Nephron progenitor cell (in vitro differentiated cells): ENCODE measurements around the gene CAPZB.

Experiments used
- DNase-seq: peaks from one replicate; pipeline ENCODE4 v3.0.0; 2021
- H3K27ac Mint-ChIP-seq: 2 replicates; pipeline ENCODE4 v1.8.0; 2021; ENCODE audit warnings: mild to moderate bottlenecking, moderate library complexity, mixed read lengths
- H3K27me3 Mint-ChIP-seq: 2 replicates; pipeline ENCODE4 v1.8.0; 2021; ENCODE audit warnings: mild to moderate bottlenecking, low read depth, mixed read lengths; ENCODE audit not compliant: poor library complexity
- H3K36me3 Mint-ChIP-seq: 2 replicates; pipeline ENCODE4 v1.8.0; 2021; ENCODE audit warnings: low read depth, mixed read lengths
- H3K4me1 Mint-ChIP-seq: 2 replicates; pipeline ENCODE4 v1.8.0; 2021; ENCODE audit warnings: mixed read lengths
- H3K4me3 Mint-ChIP-seq: 2 replicates; pipeline ENCODE4 v1.8.0; 2021; ENCODE audit warnings: mild to moderate bottlenecking, moderate library complexity, mixed read lengths
- H3K9me3 Mint-ChIP-seq: 2 replicates; pipeline ENCODE4 v1.8.0; 2021; ENCODE audit warnings: mild to moderate bottlenecking, moderate library complexity, mixed read lengths
- CTCF ChIP-seq: fragments of 200-600 bp; sonication (generic); IDR thresholded peaks from 2 replicates; pipeline ENCODE4 v1.5.0; 2021; ENCODE audit warnings: antibody characterized with exemption

The CAPZB gene

DNA sequence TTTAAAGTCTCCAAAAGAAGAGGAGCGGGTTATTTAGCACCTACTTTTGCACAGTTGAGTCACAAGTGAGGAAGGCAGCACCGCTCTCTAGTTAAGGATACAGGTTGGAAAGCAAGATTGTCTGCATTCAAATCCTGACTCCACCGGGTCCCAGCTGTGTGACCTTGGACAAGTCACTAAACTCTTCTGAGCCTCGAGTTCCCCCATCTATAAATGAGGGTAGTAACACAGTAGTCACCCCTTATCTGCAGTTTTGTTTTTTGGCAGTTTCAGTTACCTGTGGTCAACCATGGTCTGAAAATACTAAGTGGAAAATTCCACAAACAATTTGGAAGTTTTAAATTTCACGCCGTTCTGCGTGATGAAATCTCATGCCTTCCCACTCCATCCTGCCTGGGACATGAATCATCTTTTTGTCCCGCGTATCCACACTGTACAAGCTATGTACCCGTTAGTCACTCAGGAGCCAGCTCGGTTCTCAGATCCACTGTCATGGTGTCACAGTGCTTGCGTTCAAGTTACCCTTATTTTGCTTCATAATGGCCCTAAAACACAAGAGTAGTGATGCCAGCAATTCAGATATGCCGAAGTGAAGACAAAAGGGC is 49.4 kb downstream of the CAPZB start:
- H3K9me3 Mint-ChIP-seq, result no peaks in the 10 kb centered on the region
- H3K4me3 Mint-ChIP-seq, result no peak overlapping the region
- peaks cover 83% of the 10 kb centered on the region for H3K4me1 Mint-ChIP-seq

DNA sequence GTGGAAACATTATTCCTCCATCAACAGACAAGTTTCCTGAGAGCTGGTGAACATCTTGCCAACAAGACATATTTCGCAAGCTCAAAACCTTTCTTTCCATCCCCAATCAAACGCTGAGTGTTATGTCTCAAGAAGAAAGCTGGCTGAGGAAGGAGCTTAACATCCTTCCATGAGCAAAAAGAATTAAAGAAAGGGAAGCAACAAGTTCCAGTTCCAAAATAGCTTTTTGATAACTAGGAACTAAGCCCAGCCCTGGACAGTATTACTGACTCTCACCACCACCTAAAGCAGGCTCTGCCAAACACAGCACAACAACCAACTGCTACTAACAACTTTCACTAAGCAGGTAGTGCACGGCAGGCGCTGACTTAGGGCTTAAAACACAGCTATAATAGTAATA is 50.2 kb downstream of the CAPZB start:
- no peak for DNase-seq
- H3K36me3 Mint-ChIP-seq, result peaks cover 12% of the 10 kb centered on the region
- TF ChIP-seq CTCF, result no peak
- peaks cover 84% of the 10 kb centered on the region for H3K4me1 Mint-ChIP-seq
- no peak overlapping the region for H3K4me3 Mint-ChIP-seq
- no peaks in the 10 kb centered on the region for H3K27me3 Mint-ChIP-seq
- no peak overlapping the region for H3K27ac Mint-ChIP-seq
- H3K9me3 Mint-ChIP-seq, result no peaks in the 10 kb centered on the region

More for the DNA sequence above, 49.4 kb downstream of the CAPZB start:
- no peak for DNase-seq
- H3K27me3 Mint-ChIP-seq, result no peaks in the 10 kb centered on the region
- peak overlapping the region; percentile 99 for H3K27ac Mint-ChIP-seq
- no peak for TF ChIP-seq CTCF
- H3K36me3 Mint-ChIP-seq, result peaks cover 12% of the 10 kb centered on the region

GRCh38 chr1:19433719-19433998 is 51.7 kb downstream of the CAPZB start:
- Mint-ChIP-seq H3K27ac (peak overlapping the region; percentile 44), H3K4me1 (peaks cover 84% of the 10 kb centered on the region), H3K9me3 (no peaks in the 10 kb centered on the region)

GRCh38 chr1:19432943-19433718 is 52.2 kb downstream of the CAPZB start:
- no peak for DNase-seq
- peaks cover 16% of the 10 kb centered on the region for H3K36me3 Mint-ChIP-seq
- H3K27ac Mint-ChIP-seq, result peak overlapping the region; percentile 85
- H3K4me3 Mint-ChIP-seq, result no peak overlapping the region
- peaks cover 83% of the 10 kb centered on the region for H3K4me1 Mint-ChIP-seq
- H3K27me3 Mint-ChIP-seq, result no peaks in the 10 kb centered on the region
- H3K9me3 Mint-ChIP-seq, result no peaks in the 10 kb centered on the region
- TF ChIP-seq CTCF, result no peak

More at GRCh38 chr1:19433719-19433998, 51.7 kb downstream of the CAPZB start:
- Mint-ChIP-seq H3K4me3 (no peak overlapping the region), H3K27me3 (no peaks in the 10 kb centered on the region), H3K36me3 (peaks cover 13% of the 10 kb centered on the region)
- TF ChIP-seq CTCF, result no peak
- no peak for DNase-seq

DNA sequence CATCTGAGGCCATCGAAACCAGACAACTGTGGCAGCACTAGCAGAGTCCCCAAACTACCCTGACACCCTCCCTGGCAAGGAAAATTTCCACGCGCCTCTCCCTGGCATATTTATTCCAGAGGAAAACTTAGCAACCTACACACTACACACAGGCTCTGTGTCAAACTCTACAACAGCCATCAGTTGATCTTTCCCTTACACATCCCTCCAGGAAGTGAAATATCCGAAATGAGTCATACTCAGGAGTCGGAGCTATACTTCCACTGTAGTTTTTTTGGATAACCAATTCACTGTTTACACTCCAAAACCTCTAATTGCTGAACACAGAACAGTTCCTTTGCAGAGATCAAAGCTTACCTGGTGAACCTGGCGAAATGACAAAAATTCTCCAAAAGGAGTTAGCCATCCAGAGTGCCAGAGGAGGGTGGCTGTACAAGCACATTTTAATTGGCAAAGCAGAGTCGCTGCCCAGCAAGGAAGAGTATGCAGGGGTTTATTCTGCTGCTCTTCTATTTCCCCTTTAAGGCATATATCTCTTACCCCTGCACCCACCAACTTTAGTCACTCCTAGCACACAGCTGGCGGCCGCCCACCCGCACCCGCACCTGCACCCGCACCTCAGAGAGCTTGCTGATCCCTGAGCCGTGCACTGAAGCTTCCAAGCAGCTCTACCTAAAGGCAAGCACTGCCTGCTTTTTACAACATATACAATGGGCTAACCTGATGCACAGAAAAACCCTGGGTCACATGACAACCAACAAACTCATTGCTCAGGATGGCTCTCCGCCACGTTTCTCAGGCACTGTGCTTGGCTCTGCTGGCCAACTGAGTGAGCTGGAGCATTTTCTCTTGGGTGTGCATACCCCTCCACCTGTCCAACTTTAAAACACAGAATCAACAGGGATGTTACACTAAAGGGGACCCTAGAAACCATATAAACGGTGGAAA is 54.9 kb downstream of the CAPZB start:
- no peak for TF ChIP-seq CTCF
- H3K4me3 Mint-ChIP-seq, result peak overlapping the region; percentile 29
- H3K4me1 Mint-ChIP-seq, result peaks cover 82% of the 10 kb centered on the region
- no peaks in the 10 kb centered on the region for H3K27me3 Mint-ChIP-seq
- H3K36me3 Mint-ChIP-seq, result peaks cover 11% of the 10 kb centered on the region
- no peaks in the 10 kb centered on the region for H3K9me3 Mint-ChIP-seq
- H3K27ac Mint-ChIP-seq, result peak overlapping the region; percentile 90
- DNase-seq, result no peak
